Uterus (tissue), 2 donors: ENCODE data around the gene NSL1.

Experiments
- POLR2A ChIP-seq, 2 donors: fragments of 450-650 bp; IDR thresholded peaks; one replicate each; pipeline ENCODE4 v1.6.1; 2016; ENCODE audit warnings: antibody characterized with exemption in 2 of 2, mild to moderate bottlenecking in 1 of 2, moderate library complexity in 1 of 2
- TF ChIP-seq, protein P1 (sequence below), 4 experiments: fragments of 200-600 bp in 2 of 4; fragments of 450-650 bp in 2 of 4; sonication (generic) in 2 of 4; IDR thresholded peaks; one replicate each; pipeline ENCODE4 v1.5.1; 2016 to 2019; ENCODE audit warnings: antibody characterized with exemption in 4 of 4, mild to moderate bottlenecking in 2 of 4, moderate library complexity in 1 of 4

DNA sequence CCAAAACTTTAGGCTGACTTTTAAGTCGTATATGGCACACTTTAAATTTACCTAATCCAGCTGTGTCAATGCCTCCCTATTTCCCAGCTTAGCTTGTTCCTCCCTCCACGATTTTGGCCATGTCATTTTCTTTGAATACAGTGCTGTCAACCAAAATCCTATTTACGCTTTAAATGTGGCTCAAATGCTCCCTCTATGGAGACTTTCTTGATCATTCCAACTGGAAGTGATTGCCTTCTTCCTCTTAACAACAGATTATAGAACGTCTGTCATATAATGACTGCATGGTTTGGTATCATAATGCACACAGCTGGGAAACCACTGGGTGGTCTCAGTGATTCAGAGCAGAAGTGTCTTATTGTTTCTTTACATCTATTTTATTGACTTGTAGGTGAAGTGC is 73.1 kb downstream of the NSL1 start:
- TF ChIP-seq, protein P1, sequence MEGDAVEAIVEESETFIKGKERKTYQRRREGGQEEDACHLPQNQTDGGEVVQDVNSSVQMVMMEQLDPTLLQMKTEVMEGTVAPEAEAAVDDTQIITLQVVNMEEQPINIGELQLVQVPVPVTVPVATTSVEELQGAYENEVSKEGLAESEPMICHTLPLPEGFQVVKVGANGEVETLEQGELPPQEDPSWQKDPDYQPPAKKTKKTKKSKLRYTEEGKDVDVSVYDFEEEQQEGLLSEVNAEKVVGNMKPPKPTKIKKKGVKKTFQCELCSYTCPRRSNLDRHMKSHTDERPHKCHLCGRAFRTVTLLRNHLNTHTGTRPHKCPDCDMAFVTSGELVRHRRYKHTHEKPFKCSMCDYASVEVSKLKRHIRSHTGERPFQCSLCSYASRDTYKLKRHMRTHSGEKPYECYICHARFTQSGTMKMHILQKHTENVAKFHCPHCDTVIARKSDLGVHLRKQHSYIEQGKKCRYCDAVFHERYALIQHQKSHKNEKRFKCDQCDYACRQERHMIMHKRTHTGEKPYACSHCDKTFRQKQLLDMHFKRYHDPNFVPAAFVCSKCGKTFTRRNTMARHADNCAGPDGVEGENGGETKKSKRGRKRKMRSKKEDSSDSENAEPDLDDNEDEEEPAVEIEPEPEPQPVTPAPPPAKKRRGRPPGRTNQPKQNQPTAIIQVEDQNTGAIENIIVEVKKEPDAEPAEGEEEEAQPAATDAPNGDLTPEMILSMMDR (IDR thresholded peaks at IDR 0.05): no peak
- no peak for TF ChIP-seq POLR2A (IDR thresholded peaks at IDR 0.05)
